Measurements from ENCODE around the gene SPRYD3.
"Not testable (repeated sequence)": the region's sequence is repeated elsewhere in the genome, so short reads cannot be mapped to it uniquely, and the experiment has no call there.

The SPRYD3 gene

GRCh38 chr12:53079226-53080117 is at the start of gene SPRYD3:
Gene SPRYD3 (minus strand): TSS chr12:53079390. CDS start chr12:53079333, 57 bp downstream.
- peak; percentile 98 for DNase-seq

GRCh38 chr12:53127169-53127568 is 48.0 kb upstream of the SPRYD3 start:
- no peak for DNase-seq

- DNase-seq, result no peak
Measured at GRCh38 chr12:53124352-53124723, 45.1 kb upstream of the SPRYD3 start.

GRCh38 chr12:53123578-53124351 is 44.6 kb upstream of the SPRYD3 start:
- no peak for DNase-seq

GRCh38 chr12:53122961-53123468 is 43.8 kb upstream of the SPRYD3 start:
- peak; percentile 5 for DNase-seq

GRCh38 chr12:53120685-53121525 is 41.7 kb upstream of the SPRYD3 start:
- DNase-seq, result no peak

- no peak for DNase-seq
Measured at GRCh38 chr12:53118751-53119300, 39.6 kb upstream of the SPRYD3 start.

- DNase-seq, result no peak
Measured at GRCh38 chr12:53115891-53116648, 36.9 kb upstream of the SPRYD3 start.

GRCh38 chr12:53115112-53115890 is 36.1 kb upstream of the SPRYD3 start:
- DNase-seq, result no peak

- no peak for DNase-seq
Measured at GRCh38 chr12:53113951-53114350, 34.8 kb upstream of the SPRYD3 start.

- DNase-seq, result no peak
Measured at GRCh38 chr12:53113136-53113705, 34.0 kb upstream of the SPRYD3 start.

GRCh38 chr12:53112431-53112830 is 33.2 kb upstream of the SPRYD3 start:
- not testable (repeated sequence) for DNase-seq

- no peak for DNase-seq
Measured at GRCh38 chr12:53107122-53107521, 27.9 kb upstream of the SPRYD3 start.

- DNase-seq, result no peak
Measured at GRCh38 chr12:53105712-53106439, 26.7 kb upstream of the SPRYD3 start.

- DNase-seq, result no peak
Measured at GRCh38 chr12:53105256-53105655, 26.1 kb upstream of the SPRYD3 start.

GRCh38 chr12:53103860-53104305 is 24.7 kb upstream of the SPRYD3 start:
- DNase-seq, result no peak

- peak; percentile 66 for DNase-seq
Measured at GRCh38 chr12:53102883-53103807, 24.0 kb upstream of the SPRYD3 start, which contains the start of gene SOAT2. Gene SOAT2 (plus strand): TSS chr12:53103486. CDS start chr12:53103578, 92 bp downstream.
